HAP-1 (cell line): Measurements from ENCODE around the gene VCL.
A peak's percentile ranks its signal among the peaks of the same experiment; 100 is the strongest.

ENCODE experiments used
- DNase-seq, 2 experiments: peaks; one replicate each; pipeline ENCODE4 v3.0.0-alpha.2; 2016 to 2020; ENCODE audit warnings: low spot score in 2 of 2
- H3K27me3 ChIP-seq: fragments of 250-450 bp; sonication (Bioruptor Pico); 2 replicates; pipeline ENCODE4 v1.5.1; 2020; ENCODE audit warnings: low read depth, mild to moderate bottlenecking, moderate library complexity
- H3K36me3 ChIP-seq: fragments of 250-450 bp; sonication (Bioruptor Pico); replicated peaks from 2 replicates; pipeline ENCODE4 v1.5.1; 2020; ENCODE audit warnings: mild to moderate bottlenecking
- H3K4me1 ChIP-seq: fragments of 250-450 bp; sonication (Bioruptor Pico); 2 replicates; pipeline ENCODE4 v1.5.1; 2020; ENCODE audit warnings: mild to moderate bottlenecking
- H3K4me3 ChIP-seq: fragments of 250-450 bp; sonication (Bioruptor Pico); 2 replicates; pipeline ENCODE4 v1.5.1; 2020; ENCODE audit warnings: mild to moderate bottlenecking, moderate library complexity
- H3K9me3 ChIP-seq: fragments of 250-450 bp; sonication (Bioruptor Pico); 2 replicates; pipeline ENCODE4 v1.5.1; 2020; ENCODE audit warnings: mild to moderate bottlenecking, moderate library complexity
- in situ Hi-C: fragments of 300-500 bp; cut with MboI; formaldehyde crosslinking; loops from 3 replicates; pipeline ENCODE4 v1.14.3; 2020; ENCODE audit warnings: low sequenced_read_pairs, inconsistent platforms, mixed read lengths

VCL gene

GRCh38 chr10:74092372-74092771 is 94.5 kb downstream of the VCL start:
- Histone ChIP-seq H3K4me3 (no peak overlapping the region), H3K4me1 (no peaks in the 10 kb centered on the region), H3K36me3 (peaks cover 76% of the 10 kb centered on the region), H3K27me3 (no peaks in the 10 kb centered on the region), H3K9me3 (no peaks in the 10 kb centered on the region)
- no peak for DNase-seq
- in situ Hi-C loops: no loop called here

GRCh38 chr10:74093530-74094164 is 95.7 kb downstream of the VCL start:
- DNase-seq: no peak
- in situ Hi-C loops: no loop called here
- Histone ChIP-seq H3K4me1 (no peaks in the 10 kb centered on the region), H3K9me3 (no peaks in the 10 kb centered on the region), H3K27me3 (no peaks in the 10 kb centered on the region), H3K36me3 (peaks cover 82% of the 10 kb centered on the region), H3K4me3 (no peak overlapping the region)

- in situ Hi-C loops: no loop called here
- no peaks in the 10 kb centered on the region for H3K4me1 ChIP-seq
- no peaks in the 10 kb centered on the region for H3K27me3 ChIP-seq
- H3K4me3 ChIP-seq: no peak overlapping the region
- H3K9me3 ChIP-seq: no peaks in the 10 kb centered on the region
- DNase-seq: no peak
- H3K36me3 ChIP-seq: peaks cover 82% of the 10 kb centered on the region
Observed at GRCh38 chr10:74094231-74094630, 96.3 kb downstream of the VCL start.

GRCh38 chr10:74096777-74097176 is 98.9 kb downstream of the VCL start:
- in situ Hi-C loops: no loop called here
- Histone ChIP-seq H3K4me3 (no peak overlapping the region), H3K9me3 (no peaks in the 10 kb centered on the region), H3K27me3 (no peaks in the 10 kb centered on the region), H3K36me3 (peaks cover 91% of the 10 kb centered on the region), H3K4me1 (no peaks in the 10 kb centered on the region)
- no peak for DNase-seq

GRCh38 chr10:74097776-74098175 is 99.9 kb downstream of the VCL start:
- DNase-seq: no peak
- Histone ChIP-seq H3K9me3 (no peaks in the 10 kb centered on the region), H3K36me3 (peaks cover 89% of the 10 kb centered on the region), H3K4me1 (no peaks in the 10 kb centered on the region), H3K27me3 (no peaks in the 10 kb centered on the region), H3K4me3 (no peak overlapping the region)
- in situ Hi-C loops: no loop called here

- H3K36me3 ChIP-seq: peaks cover 90% of the 10 kb centered on the region
- H3K4me1 ChIP-seq: no peaks in the 10 kb centered on the region
- no peaks in the 10 kb centered on the region for H3K9me3 ChIP-seq
- H3K4me3 ChIP-seq: no peak overlapping the region
- in situ Hi-C loops: no loop called here
- no peaks in the 10 kb centered on the region for H3K27me3 ChIP-seq
- DNase-seq: no peak
Observed at GRCh38 chr10:74099420-74099819, 101.5 kb downstream of the VCL start.

GRCh38 chr10:74099836-74100235 is 101.9 kb downstream of the VCL start:
- Histone ChIP-seq H3K9me3 (no peaks in the 10 kb centered on the region), H3K4me1 (no peaks in the 10 kb centered on the region), H3K4me3 (no peak overlapping the region), H3K36me3 (peaks cover 90% of the 10 kb centered on the region), H3K27me3 (no peaks in the 10 kb centered on the region)
- DNase-seq: no peak
- in situ Hi-C loops: no loop called here

GRCh38 chr10:74103560-74104258 is 105.8 kb downstream of the VCL start:
- H3K9me3 ChIP-seq: no peaks in the 10 kb centered on the region
- H3K4me1 ChIP-seq: no peaks in the 10 kb centered on the region
- peaks cover 92% of the 10 kb centered on the region for H3K36me3 ChIP-seq
- in situ Hi-C loops: no loop called here
- peak in 1 of 2 experiments; percentile 21 for DNase-seq
- H3K27me3 ChIP-seq: no peaks in the 10 kb centered on the region
- H3K4me3 ChIP-seq: no peak overlapping the region

- peaks cover 92% of the 10 kb centered on the region for H3K36me3 ChIP-seq
- H3K27me3 ChIP-seq: no peaks in the 10 kb centered on the region
- DNase-seq: no peak
- in situ Hi-C loops: no loop called here
- H3K4me3 ChIP-seq: no peak overlapping the region
- H3K9me3 ChIP-seq: no peaks in the 10 kb centered on the region
- no peaks in the 10 kb centered on the region for H3K4me1 ChIP-seq
Observed at GRCh38 chr10:74104480-74104879, 106.6 kb downstream of the VCL start.

GRCh38 chr10:74104996-74105395 is 107.1 kb downstream of the VCL start:
- Histone ChIP-seq H3K9me3 (no peaks in the 10 kb centered on the region), H3K27me3 (no peaks in the 10 kb centered on the region), H3K4me1 (no peaks in the 10 kb centered on the region), H3K36me3 (peaks cover 92% of the 10 kb centered on the region), H3K4me3 (no peak overlapping the region)
- no peak for DNase-seq
- in situ Hi-C loops: no loop called here

GRCh38 chr10:74107391-74107790 is 109.5 kb downstream of the VCL start:
- no peaks in the 10 kb centered on the region for H3K4me1 ChIP-seq
- H3K9me3 ChIP-seq: no peaks in the 10 kb centered on the region
- peaks cover 93% of the 10 kb centered on the region for H3K36me3 ChIP-seq
- H3K4me3 ChIP-seq: no peak overlapping the region
- DNase-seq: no peak
- in situ Hi-C loops: no loop called here
- H3K27me3 ChIP-seq: no peaks in the 10 kb centered on the region

- Histone ChIP-seq H3K36me3 (peaks cover 96% of the 10 kb centered on the region), H3K4me3 (no peak overlapping the region)
- in situ Hi-C loops: no loop called here
Observed at GRCh38 chr10:74109452-74109851, 111.5 kb downstream of the VCL start.

GRCh38 chr10:74110120-74110519 is 112.2 kb downstream of the VCL start:
- no peak for DNase-seq
- Histone ChIP-seq H3K9me3 (no peaks in the 10 kb centered on the region), H3K36me3 (peaks cover 96% of the 10 kb centered on the region), H3K27me3 (no peaks in the 10 kb centered on the region), H3K4me3 (no peak overlapping the region), H3K4me1 (no peaks in the 10 kb centered on the region)
- in situ Hi-C loops: no loop called here

More at GRCh38 chr10:74109452-74109851, 111.5 kb downstream of the VCL start:
- no peaks in the 10 kb centered on the region for H3K27me3 ChIP-seq
- no peak for DNase-seq
- H3K9me3 ChIP-seq: no peaks in the 10 kb centered on the region
- no peaks in the 10 kb centered on the region for H3K4me1 ChIP-seq

- Histone ChIP-seq H3K4me1 (no peaks in the 10 kb centered on the region), H3K9me3 (no peaks in the 10 kb centered on the region), H3K36me3 (peaks cover 95% of the 10 kb centered on the region), H3K4me3 (no peak overlapping the region), H3K27me3 (no peaks in the 10 kb centered on the region)
- in situ Hi-C loops: no loop called here
- no peak for DNase-seq
Observed at GRCh38 chr10:74111799-74112198, 113.9 kb downstream of the VCL start.
